OCI-LY3 (cell line): ENCODE measurements around the gene NRP2.

Source experiments
- H2AFZ ChIP-seq: fragments of 200-600, 300-600 bp; shearing (Covaris generic); 2 replicates; pipeline ENCODE4 v1.6.0; 2014; ENCODE audit warnings: antibody characterized with exemption, low read depth, low read length
- H3K27ac ChIP-seq: fragments of 200-600, 300-600 bp; sonication (generic); 2 replicates; pipeline ENCODE4 v1.5.1; 2014; ENCODE audit warnings: mild to moderate bottlenecking, low read length, moderate library complexity, mixed read lengths
- H3K27me3 ChIP-seq: fragments of 200-600, 300-600 bp; sonication (generic); 2 replicates; pipeline ENCODE4 v1.6.1; 2014; ENCODE audit warnings: low read depth, low read length, mixed read lengths
- H3K36me3 ChIP-seq: fragments of 200-600, 300-600 bp; sonication (generic); replicated peaks from 2 replicates; pipeline ENCODE3; 2014; ENCODE audit warnings: low read depth, low read length, mixed read lengths
- H3K4me1 ChIP-seq: fragments of 300-600, 200-600 bp; sonication (generic); 2 replicates; pipeline ENCODE4 v1.6.1; 2014; ENCODE audit warnings: low read length, mixed read lengths
- H3K4me2 ChIP-seq: fragments of 200-600, 300-600 bp; sonication (generic); 2 replicates; pipeline ENCODE4 v1.6.1; 2014; ENCODE audit warnings: low read length, mixed read lengths
- H3K4me3 ChIP-seq: fragments of 300-600, 200-600 bp; sonication (generic); 2 replicates; pipeline ENCODE4 v1.5.1; 2014; ENCODE audit warnings: antibody characterized with exemption, mild to moderate bottlenecking, low read length, moderate library complexity
- H3K79me2 ChIP-seq: fragments of 300-600, 200-600 bp; shearing (Covaris generic); 2 replicates; pipeline ENCODE4 v1.6.1; 2014; ENCODE audit warnings: mild to moderate bottlenecking, low read length, mixed read lengths
- H3K9ac ChIP-seq: fragments of 300-600, 200-600 bp; shearing (Covaris generic); 2 replicates; pipeline ENCODE4 v1.6.0; 2014; ENCODE audit warnings: mild to moderate bottlenecking, low read length, moderate library complexity
- H3K9me3 ChIP-seq: fragments of 200-600, 300-600 bp; shearing (Covaris generic); 2 replicates; pipeline ENCODE4 v1.6.1; 2014; ENCODE audit warnings: low read length, mixed read lengths; ENCODE audit not compliant: insufficient read depth
- H4K20me1 ChIP-seq: fragments of 200-600, 300-600 bp; sonication (generic); 2 replicates; pipeline ENCODE4 v1.6.1; 2016; ENCODE audit warnings: low read length, mixed read lengths; ENCODE audit not compliant: insufficient read depth
- EZH2phosphoT487 ChIP-seq: fragments of 200-600 bp; shearing (Covaris generic); IDR thresholded peaks from 2 replicates; pipeline ENCODE4 v1.6.1; 2018; ENCODE audit warnings: antibody characterized with exemption, mixed run types, low read depth
- TF ChIP-seq, protein P1 (sequence below): fragments of 200-600, 300-600 bp; sonication (generic); IDR thresholded peaks from 2 replicates; pipeline ENCODE4 v1.5.1; 2014; ENCODE audit warnings: antibody characterized with exemption, low read length, low read depth

Gene NRP2

DNA sequence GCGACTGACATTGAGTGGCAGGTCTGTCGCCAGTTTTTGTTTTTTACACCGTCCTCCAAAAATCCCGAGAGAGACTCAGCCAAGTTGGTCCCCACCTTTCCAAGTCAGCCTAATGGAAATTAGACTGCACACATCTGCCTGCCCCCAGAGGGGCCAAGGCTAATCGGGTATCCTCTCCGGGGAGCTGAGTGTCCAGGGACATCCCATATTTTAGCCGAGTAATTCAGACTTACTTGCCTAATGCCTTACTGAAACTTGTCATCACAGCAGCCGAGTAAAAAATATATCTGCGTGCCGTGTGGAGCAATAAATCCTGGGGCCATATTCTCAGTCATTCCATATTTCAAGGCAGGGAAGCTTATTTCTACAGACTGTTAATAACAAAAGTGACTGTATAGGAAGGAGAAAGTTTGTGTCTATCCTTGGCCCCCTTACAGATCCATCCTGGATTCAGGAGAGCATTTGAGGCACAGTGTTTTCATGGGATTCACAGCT is 38.9 kb upstream of the NRP2 start:
- Histone ChIP-seq H3K36me3 (peaks cover 3% of the 10 kb centered on the region), H3K4me1 (peaks cover 21% of the 10 kb centered on the region), H4K20me1 (no peaks in the 10 kb centered on the region), H3K9ac (no peak overlapping the region), H3K27me3 (peaks cover 68% of the 10 kb centered on the region), H3K27ac (no peak overlapping the region), H2AFZ (no peak overlapping the region), H3K79me2 (no peaks in the 10 kb centered on the region), H3K9me3 (0 out of 2 replicates have a peak, but pooled peaks cover 6% of the 10 kb centered on the region), H3K4me2 (no peak overlapping the region), H3K4me3 (no peak overlapping the region)
- TF ChIP-seq, protein P1, sequence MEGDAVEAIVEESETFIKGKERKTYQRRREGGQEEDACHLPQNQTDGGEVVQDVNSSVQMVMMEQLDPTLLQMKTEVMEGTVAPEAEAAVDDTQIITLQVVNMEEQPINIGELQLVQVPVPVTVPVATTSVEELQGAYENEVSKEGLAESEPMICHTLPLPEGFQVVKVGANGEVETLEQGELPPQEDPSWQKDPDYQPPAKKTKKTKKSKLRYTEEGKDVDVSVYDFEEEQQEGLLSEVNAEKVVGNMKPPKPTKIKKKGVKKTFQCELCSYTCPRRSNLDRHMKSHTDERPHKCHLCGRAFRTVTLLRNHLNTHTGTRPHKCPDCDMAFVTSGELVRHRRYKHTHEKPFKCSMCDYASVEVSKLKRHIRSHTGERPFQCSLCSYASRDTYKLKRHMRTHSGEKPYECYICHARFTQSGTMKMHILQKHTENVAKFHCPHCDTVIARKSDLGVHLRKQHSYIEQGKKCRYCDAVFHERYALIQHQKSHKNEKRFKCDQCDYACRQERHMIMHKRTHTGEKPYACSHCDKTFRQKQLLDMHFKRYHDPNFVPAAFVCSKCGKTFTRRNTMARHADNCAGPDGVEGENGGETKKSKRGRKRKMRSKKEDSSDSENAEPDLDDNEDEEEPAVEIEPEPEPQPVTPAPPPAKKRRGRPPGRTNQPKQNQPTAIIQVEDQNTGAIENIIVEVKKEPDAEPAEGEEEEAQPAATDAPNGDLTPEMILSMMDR, result no peak
- no peak for TF ChIP-seq EZH2phosphoT487

DNA sequence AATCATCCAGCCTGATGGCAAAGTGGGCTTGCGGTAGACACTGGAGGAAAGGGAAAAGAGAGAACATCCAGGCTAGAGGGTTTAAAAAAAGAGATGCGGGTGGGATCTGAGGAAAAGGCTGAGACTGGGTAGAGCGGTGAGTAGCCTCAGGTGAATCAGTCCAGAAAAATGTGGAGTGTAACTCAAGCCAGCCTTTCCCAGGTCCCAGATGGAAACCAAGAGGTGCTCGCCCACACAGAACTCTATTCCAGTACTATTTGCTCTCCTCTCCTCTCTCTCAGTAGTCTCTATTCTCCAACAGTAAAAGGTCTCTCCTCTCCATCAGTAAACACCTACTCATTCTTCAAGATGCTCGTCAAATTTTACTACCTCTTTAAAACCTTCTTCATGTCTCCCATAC is 38.3 kb upstream of the NRP2 start:
- Histone ChIP-seq H3K36me3 (peaks cover 3% of the 10 kb centered on the region), H3K4me3 (no peak overlapping the region), H3K79me2 (no peaks in the 10 kb centered on the region), H2AFZ (no peak overlapping the region), H3K4me1 (peaks cover 21% of the 10 kb centered on the region), H3K9me3 (0 out of 2 replicates have a peak, but pooled peaks cover 6% of the 10 kb centered on the region), H3K4me2 (no peak overlapping the region), H4K20me1 (no peaks in the 10 kb centered on the region), H3K27me3 (peaks cover 68% of the 10 kb centered on the region), H3K27ac (no peak overlapping the region), H3K9ac (no peak overlapping the region)
- TF ChIP-seq EZH2phosphoT487, result no peak
- TF ChIP-seq, protein P1, result no peak

DNA sequence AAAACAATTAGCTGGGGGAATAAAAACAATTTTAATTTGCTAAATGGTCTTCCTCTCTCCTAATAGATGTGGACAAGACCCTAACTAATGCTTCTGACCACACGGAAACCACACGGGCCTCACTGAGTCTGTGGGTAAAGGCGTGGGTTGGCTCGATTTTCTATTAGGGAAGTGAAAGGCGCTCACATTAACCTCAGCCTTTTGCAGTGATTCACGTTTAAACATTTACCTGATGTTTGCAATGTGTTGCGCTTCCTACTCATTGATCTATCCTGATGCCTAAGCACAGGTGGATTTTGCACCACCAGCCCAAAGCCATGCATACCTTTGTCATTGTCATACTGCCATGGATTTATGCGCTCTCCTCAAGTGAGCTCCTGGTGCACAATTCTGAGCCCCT is 35.6 kb upstream of the NRP2 start:
- H3K9me3 ChIP-seq, result no peaks in the 10 kb centered on the region
- peak overlapping the region; percentile 53 for H3K4me2 ChIP-seq
- H3K9ac ChIP-seq, result no peak overlapping the region
- no peaks in the 10 kb centered on the region for H3K79me2 ChIP-seq
- no peaks in the 10 kb centered on the region for H3K36me3 ChIP-seq
- no peak overlapping the region for H3K27ac ChIP-seq
- peaks cover 58% of the 10 kb centered on the region for H3K27me3 ChIP-seq
- TF ChIP-seq, protein P1, result no peak
- TF ChIP-seq EZH2phosphoT487, result no peak
- H4K20me1 ChIP-seq, result no peaks in the 10 kb centered on the region
- H2AFZ ChIP-seq, result no peak overlapping the region
- no peak overlapping the region for H3K4me3 ChIP-seq
- H3K4me1 ChIP-seq, result peaks cover 10% of the 10 kb centered on the region

DNA sequence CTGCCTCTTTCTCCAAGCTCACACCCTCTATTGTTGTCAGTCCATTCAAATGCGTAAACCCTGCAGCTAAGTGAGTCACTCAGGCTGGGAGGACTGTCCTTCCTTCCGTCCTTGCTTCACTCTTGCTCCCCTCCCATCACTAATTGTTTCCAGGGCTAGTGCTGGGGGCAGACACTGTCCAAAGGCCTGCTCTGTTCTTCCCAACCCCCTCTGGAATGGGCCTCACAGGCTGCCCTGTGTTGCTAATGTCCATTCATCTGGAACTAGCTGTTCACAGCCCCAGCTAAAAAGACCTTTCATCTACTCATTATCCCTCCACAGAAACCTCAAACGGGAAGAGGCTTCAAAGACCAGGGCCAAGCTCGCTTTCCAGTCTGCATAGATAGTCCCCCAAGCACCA is 31.9 kb upstream of the NRP2 start:
- H3K4me2 ChIP-seq, result no peak overlapping the region

More for the DNA sequence above, 31.9 kb upstream of the NRP2 start:
- Histone ChIP-seq H3K4me3 (no peak overlapping the region), H3K9ac (no peak overlapping the region), H3K4me1 (peaks cover 10% of the 10 kb centered on the region), H3K27me3 (peaks cover 29% of the 10 kb centered on the region), H3K9me3 (no peaks in the 10 kb centered on the region), H3K27ac (no peak overlapping the region), H3K79me2 (no peaks in the 10 kb centered on the region), H2AFZ (no peak overlapping the region), H3K36me3 (no peaks in the 10 kb centered on the region), H4K20me1 (no peaks in the 10 kb centered on the region)
- no peak for TF ChIP-seq EZH2phosphoT487
- TF ChIP-seq, protein P1, result no peak
